DMS 273 (cell line): Measurements from ENCODE around the gene SYK.
"Not testable (repeated sequence)": the region's sequence is repeated elsewhere in the genome, so short reads cannot be mapped to it uniquely, and the experiment has no call there.

ENCODE experiments used
- DNase-seq: peaks from one replicate; lab custom pipeline; 2025; ENCODE audit not compliant: unreplicated experiment; lab: John Stamatoyannopoulos, UW

SYK gene

DNA sequence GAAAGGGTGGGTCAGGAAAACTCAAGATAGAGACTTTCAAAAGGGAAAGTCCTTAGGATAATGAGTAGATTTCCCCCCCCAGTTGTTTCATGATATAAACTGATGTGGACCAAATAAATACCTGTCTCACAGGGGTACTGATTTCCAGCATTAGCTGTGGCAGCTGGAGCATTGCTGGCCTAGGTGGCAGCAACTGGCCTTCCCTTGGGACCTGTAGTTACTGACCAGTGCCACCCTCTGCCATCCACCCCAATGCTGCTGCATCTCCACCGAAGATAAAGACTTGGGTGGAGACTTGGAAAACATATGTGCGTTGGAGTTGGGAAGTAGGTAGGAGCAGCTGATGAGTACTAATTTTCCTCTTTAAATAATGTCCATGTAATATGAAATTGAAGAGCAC lies 71.8 kb downstream of the SYK start:
- no peak for DNase-seq

DNA sequence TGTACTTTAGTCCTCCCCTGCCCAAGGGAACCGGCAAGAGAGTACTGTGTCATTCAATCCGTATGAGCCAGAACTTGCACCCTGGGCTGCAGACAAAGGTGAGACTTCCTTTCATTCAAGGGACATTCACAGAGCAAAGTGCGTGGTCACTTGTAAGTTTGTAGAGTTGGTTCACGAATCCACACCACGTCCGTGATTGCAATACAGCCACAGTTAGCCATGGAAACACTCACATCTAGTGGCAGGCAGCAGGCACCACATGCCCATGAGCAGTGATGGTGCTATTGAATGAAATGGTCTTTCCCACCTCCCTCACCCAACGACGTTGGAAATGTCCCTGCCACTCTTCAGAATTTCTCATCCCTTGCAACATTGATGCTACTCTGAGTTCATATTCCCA lies 72.6 kb downstream of the SYK start:
- DNase-seq: no peak

DNA sequence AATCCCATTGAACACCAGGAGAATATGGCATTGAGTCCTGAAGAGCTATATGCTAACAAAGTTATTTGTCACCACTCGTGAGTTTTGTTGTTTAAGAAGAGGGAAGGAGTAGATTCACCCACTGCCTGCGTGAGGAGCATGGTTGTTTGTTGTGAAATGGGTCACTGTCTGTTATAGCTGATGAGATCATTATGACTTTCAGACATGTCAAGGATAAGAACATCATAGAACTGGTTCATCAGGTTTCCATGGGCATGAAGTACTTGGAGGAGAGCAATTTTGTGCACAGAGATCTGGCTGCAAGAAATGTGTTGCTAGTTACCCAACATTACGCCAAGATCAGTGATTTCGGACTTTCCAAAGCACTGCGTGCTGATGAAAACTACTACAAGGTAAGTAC lies 76.9 kb downstream of the SYK start:
- DNase-seq: no peak

GRCh38 chr9:90880066-90880465 lies 78.4 kb downstream of the SYK start:
- no peak for DNase-seq

- DNase-seq: no peak
Observed at GRCh38 chr9:90880669-90881068, 79.0 kb downstream of the SYK start.

- no peak for DNase-seq
Observed at GRCh38 chr9:90881648-90882047, 80.0 kb downstream of the SYK start.

GRCh38 chr9:90882991-90883600 lies 81.5 kb downstream of the SYK start:
- no peak for DNase-seq

DNA sequence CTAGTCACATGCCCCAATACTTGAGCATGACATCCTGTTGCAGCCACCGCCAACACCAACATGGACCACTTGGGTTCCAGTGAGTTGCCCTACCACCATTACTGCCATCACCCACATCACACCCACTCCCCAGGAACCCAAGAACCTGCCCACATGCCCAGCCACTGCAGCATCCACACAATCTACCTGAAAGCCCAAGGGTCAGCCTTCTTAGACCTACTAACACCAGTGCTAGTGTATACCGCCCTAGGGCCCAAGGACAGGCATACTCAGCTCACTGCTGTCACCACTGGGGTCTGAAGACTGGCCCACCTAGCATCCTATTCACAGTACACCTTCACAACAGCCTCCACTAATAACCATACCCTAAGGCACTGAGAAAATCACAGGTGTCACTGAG lies 82.0 kb downstream of the SYK start:
- DNase-seq: no peak

GRCh38 chr9:90884178-90884577 lies 82.6 kb downstream of the SYK start:
- no peak for DNase-seq

DNA sequence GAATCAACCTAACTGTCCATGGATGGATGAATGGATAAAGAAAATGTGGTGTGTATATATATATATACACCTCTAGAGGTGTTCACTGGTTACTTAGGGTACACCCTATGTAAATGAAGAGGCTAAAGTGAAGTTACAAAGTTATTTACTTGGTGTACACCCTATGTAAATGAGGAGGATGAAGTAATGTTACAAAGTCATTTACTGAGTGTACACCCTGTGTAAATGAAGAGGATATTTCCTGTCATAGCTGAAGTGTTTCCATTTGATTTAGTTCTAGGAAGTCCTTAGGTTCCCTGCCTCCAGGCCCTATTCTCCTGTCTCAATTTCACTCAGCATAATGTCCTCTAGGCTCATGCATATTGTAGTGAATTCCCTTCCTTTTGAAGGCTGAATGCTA lies 85.2 kb downstream of the SYK start:
- DNase-seq: not testable (repeated sequence)

DNA sequence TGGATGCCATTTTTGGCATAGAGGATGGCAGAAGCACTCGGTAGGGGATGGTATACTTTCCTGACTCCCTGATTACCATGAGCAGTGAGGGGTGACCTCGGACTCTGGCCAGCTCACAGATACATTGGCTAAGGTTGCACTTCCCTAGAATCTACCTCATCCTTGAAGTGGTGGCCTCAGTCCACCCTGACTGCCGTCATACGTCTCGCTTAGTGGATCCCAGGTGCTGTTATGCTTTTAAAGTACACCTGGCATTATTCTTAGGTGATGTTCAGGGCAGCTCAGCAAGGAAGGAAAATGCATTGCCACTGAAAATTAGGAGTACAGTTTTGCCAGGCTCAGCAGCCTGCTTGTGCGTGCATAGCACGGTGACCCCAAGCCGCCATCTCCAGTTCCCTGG lies 87.3 kb downstream of the SYK start:
- no peak for DNase-seq

GRCh38 chr9:90890146-90890810 lies 88.7 kb downstream of the SYK start:
- no peak for DNase-seq

- no peak for DNase-seq
Observed at GRCh38 chr9:90891308-90892040, 89.9 kb downstream of the SYK start.

DNA sequence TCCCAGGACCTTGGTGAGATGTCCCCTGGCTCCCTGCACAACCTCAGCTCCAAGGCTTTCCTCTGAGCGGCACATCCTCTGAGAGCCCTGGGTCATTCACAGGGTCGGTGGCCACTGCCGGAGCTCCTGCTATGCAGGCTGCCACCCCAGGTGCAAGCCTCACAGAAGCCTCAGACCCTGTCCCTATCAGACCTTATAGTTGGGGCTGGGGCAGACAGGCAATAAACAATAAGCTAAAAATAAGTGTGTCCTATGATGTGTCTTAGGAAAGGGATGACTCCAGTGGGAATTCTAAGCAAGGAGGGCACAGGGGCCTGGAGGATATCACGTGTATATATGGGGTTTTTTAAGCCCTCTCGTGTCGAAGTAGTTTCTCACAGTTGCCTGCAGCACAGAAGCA lies 91.3 kb downstream of the SYK start:
- no peak for DNase-seq

GRCh38 chr9:90893706-90894105 lies 92.1 kb downstream of the SYK start:
- DNase-seq: no peak

- DNase-seq: peak; percentile 33
Observed at GRCh38 chr9:90894986-90895687, 93.5 kb downstream of the SYK start.

GRCh38 chr9:90895786-90896185 lies 94.2 kb downstream of the SYK start:
- no peak for DNase-seq

- DNase-seq: no peak
Observed at GRCh38 chr9:90896231-90896630, 94.6 kb downstream of the SYK start.

GRCh38 chr9:90898228-90898627 lies 96.6 kb downstream of the SYK start:
- no peak for DNase-seq

DNA sequence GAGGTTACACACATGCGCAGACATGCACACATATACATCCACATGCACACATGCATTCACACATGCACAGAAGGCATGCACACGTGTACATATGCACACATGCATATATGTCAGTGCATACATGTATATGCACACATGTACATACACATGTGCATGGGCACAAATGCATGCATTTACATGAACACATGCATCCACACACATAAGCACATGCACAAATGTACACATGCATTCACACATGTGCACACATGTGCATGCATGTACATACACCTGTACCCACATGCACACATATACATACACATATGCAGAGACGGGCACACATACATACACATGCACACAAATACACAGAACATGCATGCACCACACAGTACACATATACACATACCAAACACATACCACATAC lies 97.7 kb downstream of the SYK start:
- no peak for DNase-seq

DNA sequence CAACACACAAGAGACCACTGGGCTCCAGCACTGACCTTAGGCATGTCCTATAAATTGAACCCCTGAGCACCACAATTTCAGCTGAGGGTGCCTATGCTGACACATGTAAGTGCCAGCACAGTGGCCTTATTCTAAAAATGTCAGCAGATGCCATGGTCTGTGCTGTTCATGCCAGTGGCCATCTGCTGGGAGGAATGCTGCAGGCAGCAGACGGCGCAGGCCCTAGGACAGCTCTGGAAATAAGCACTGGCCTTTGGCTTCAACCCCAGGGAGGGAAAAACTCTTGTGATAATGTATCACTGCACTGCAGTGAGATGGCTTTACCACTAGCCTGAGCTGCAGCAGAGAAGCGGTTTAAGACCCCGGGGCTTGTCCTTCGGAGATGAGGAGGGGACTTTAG lies 98.5 kb downstream of the SYK start:
- DNase-seq: peak; percentile 41

DNA sequence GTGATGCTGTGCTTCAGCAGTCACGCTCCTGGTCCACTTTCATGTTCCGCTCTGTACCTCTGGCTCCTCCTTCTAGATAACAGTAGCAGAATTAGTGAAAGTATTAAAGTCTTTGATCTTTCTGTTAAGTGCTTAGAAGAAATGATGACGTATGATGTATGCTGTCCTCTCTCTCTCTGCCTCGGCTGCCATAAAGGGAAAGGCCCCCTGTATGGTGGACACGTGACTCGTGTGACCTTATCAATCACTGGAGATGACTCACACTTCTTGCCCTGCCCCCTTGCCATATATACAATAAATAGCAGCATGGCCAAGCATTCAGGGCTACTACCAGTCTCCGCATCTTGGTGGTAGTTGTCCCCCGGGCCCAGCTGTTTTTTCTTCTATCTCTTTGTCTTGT lies 100.3 kb downstream of the SYK start:
- DNase-seq: no peak
